NCI-H1048 (cell line): ENCODE results near the gene KANSL1.
"Not testable (repeated sequence)": the region's sequence is repeated elsewhere in the genome, so short reads cannot be mapped to it uniquely, and the experiment has no call there.

ENCODE experiments used
- DNase-seq: peaks from one replicate; lab custom pipeline; 2025; lab: John Stamatoyannopoulos, UW

The KANSL1 gene

GRCh38 chr17:46193151-46193625 is at the start of gene KANSL1:
TSS of gene KANSL1 (minus strand) at chr17:46193429. CDS start at chr17:46172143, 21,286 bp downstream.
- peak; percentile 89 for DNase-seq

- not testable (repeated sequence) for DNase-seq
These were observed 38.1 kb upstream of the KANSL1 start for GRCh38 chr17:46231359-46231758.

GRCh38 chr17:46225274-46225794 is 32.1 kb upstream of the KANSL1 start:
- DNase-seq: peak; percentile 90

- DNase-seq: not testable (repeated sequence)
These were observed 31.6 kb upstream of the KANSL1 start for GRCh38 chr17:46224864-46225263.

GRCh38 chr17:46223041-46223440 is 29.8 kb upstream of the KANSL1 start:
- DNase-seq: not testable (repeated sequence)

GRCh38 chr17:46216682-46217081 is 23.5 kb upstream of the KANSL1 start:
- no peak for DNase-seq

- DNase-seq: peak; percentile 55
These were observed 19.6 kb upstream of the KANSL1 start for GRCh38 chr17:46212634-46213435.

GRCh38 chr17:46208997-46209396 is 15.8 kb upstream of the KANSL1 start:
- no peak for DNase-seq

GRCh38 chr17:46205975-46206374 is 12.7 kb upstream of the KANSL1 start:
- no peak for DNase-seq

- no peak for DNase-seq
These were observed 9.2 kb upstream of the KANSL1 start for GRCh38 chr17:46202424-46202823.

- DNase-seq: no peak
These were observed 8.3 kb upstream of the KANSL1 start for GRCh38 chr17:46201491-46201890.

- no peak for DNase-seq
These were observed 7.0 kb upstream of the KANSL1 start for GRCh38 chr17:46200197-46200596.

- no peak for DNase-seq
These were observed 6.2 kb upstream of the KANSL1 start for GRCh38 chr17:46199379-46199778.

- DNase-seq: no peak
These were observed 5.0 kb upstream of the KANSL1 start for GRCh38 chr17:46198233-46198632.

- no peak for DNase-seq
These were observed 4.3 kb upstream of the KANSL1 start for GRCh38 chr17:46197530-46197929.

GRCh38 chr17:46195939-46196716 is 2.9 kb upstream of the KANSL1 start:
- DNase-seq: no peak

- no peak for DNase-seq
These were observed 2.1 kb upstream of the KANSL1 start for GRCh38 chr17:46195217-46195855.

GRCh38 chr17:46194393-46195216 is 1.4 kb upstream of the KANSL1 start:
- DNase-seq: no peak

- DNase-seq: peak; percentile 81
These were observed 580 bp upstream of the KANSL1 start for GRCh38 chr17:46193626-46194392.

GRCh38 chr17:46192439-46193150 is 634 bp downstream of the KANSL1 start:
- peak; percentile 54 for DNase-seq
